GM18498 (cell line): ENCODE data around the gene CITED4.

Experiments
- ATAC-seq: cut with Tn5 transposase; IDR thresholded peaks from one replicate; pipeline ENCODE4 v1.9.1; 2021; ENCODE audit warnings: mild to moderate bottlenecking, moderate library complexity; ENCODE audit not compliant: unreplicated experiment

CITED4 gene

GRCh38 chr1:40886318-40887011, 24.3 kb upstream of the CITED4 start:
- no peak for ATAC-seq

GRCh38 chr1:40884055-40884795, 22.1 kb upstream of the CITED4 start:
- no peak for ATAC-seq

DNA sequence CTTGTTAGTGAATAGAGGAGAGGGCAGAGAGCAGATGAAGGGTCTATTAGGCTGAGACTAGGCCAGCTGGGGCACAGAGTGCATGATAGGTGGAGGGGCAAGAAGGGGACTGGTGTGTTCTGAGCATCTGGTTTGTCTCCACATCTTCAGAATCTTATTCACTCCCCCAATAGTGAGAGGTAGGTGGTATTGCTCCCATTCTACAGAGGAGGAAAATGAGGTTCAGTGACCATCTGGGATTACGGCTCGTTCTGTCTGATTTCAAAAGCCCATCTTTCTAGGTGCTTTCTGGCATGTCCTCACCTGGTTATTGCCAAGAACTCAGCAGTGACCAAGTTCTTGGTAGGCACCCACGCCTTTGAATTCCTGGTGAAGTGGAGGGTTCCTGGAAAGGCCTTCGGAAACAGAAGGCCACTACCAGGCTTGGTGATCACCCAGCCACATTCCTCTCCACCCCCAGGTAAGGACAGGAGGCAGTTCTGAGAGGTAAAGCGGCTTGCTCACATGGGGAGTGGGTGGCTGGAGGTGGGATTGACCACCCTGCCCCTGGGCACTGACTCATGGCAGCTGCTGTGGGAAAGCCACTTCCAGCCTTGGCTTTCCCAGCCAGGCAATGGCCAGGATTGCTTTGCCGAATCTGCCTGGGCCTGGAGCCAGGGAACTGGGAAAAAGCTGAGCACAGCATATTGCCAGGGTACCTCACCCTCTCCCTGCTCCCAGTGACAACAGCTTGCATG, 18.8 kb upstream of the CITED4 start:
- ATAC-seq: no peak

GRCh38 chr1:40879482-40880175, 17.5 kb upstream of the CITED4 start:
- no peak for ATAC-seq

DNA sequence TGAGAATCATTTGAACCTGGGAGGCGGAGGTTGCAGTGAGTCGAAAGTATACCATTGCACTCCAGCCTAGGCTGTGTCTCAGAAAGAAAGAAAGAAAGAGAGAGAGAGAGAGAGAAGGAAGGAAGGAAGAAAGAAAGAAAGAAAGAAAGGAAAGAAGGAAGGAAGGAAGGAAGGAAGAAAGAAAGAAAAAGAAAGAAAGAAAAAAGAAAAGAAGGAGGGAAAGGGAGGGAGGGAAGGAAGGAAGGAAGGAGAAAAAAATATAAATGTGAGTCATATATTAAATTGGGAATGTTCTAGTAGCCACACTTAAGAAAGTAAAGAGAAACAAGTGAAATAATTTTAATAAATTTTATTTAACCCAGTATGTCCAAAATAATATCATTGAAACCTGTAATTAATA, 16.7 kb upstream of the CITED4 start:
- no peak for ATAC-seq

- no peak for ATAC-seq
Observed at GRCh38 chr1:40877698-40878097, 15.5 kb upstream of the CITED4 start.

DNA sequence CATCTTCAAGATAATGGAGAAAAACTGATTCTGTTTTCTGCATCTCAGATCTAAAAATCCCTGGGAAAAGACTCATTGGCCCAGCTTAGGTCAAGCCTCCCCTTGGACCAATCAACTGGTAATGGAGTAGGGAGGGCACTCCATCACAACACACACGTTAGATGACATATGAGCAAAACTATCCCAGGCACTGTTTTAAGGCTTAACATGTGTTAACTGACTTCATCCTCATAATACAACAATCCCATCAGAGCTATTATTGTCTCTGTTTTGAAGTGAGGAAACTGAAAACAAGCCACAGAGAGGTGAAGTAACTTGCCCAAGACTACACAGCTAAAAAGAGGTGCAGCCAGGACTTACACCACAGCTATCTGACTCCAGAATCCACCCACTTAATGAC, 14.7 kb upstream of the CITED4 start:
- no peak for ATAC-seq

- ATAC-seq: no peak
Observed at GRCh38 chr1:40876436-40876761, 14.2 kb upstream of the CITED4 start.

DNA sequence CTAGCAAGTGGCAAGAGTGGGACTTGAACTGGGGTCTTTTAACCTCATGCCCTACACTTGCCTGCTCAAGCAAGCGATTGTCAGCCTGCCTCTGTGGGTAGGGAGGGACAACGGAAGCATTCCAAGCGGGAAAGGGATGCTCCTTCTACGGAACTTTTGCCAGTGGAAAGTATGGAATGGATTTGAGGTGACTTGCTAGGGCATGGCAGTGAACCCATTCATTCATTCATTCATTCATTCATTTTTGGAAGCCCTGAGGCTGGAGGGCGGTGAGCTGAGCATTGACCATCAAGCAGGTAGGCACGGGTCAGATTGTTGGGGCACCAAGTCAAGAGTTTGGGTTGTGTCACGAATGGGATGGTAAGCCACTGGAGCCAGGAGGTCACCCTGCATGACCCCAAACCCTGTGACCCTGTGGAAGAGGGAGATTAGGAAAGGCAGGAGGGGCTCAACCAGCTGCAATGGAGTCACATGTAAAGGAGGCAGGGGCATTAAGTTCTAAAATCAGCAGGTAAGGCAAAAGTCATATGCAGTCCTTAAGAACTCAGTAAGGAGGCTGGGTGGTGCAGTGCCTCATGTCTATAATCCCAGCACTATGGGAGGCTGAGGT, 11.8 kb upstream of the CITED4 start:
- ATAC-seq: no peak

- no peak for ATAC-seq
Observed at GRCh38 chr1:40872276-40872675, 10.1 kb upstream of the CITED4 start.

DNA sequence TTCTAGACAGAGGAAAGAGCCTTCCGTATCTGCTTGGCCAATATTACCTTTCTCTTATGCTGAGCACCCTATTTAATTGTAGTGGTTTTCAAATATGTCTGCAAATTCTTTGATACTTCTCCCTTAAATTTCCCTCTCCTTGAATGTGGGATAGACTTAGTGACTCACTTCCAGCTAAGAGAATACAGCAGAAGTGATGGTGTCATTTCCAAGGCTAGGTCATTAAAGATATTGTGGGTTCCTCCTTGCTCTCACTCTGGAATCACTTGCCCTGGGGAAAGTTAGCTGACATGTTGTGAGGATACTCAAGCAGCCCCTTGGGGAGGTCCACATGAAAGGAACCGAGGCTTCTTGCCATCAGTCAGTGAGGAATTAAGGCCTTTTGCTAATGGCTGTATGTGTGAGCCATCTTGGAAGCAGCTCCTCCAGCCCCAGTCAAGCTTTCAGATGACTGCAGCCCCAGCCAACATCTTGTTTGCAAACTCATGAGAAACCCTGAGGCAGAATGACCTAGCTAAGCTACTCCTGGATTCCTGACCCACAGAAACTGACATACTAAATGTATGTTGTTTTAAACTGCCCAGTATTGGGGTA, 8.1 kb upstream of the CITED4 start:
- ATAC-seq: no peak

DNA sequence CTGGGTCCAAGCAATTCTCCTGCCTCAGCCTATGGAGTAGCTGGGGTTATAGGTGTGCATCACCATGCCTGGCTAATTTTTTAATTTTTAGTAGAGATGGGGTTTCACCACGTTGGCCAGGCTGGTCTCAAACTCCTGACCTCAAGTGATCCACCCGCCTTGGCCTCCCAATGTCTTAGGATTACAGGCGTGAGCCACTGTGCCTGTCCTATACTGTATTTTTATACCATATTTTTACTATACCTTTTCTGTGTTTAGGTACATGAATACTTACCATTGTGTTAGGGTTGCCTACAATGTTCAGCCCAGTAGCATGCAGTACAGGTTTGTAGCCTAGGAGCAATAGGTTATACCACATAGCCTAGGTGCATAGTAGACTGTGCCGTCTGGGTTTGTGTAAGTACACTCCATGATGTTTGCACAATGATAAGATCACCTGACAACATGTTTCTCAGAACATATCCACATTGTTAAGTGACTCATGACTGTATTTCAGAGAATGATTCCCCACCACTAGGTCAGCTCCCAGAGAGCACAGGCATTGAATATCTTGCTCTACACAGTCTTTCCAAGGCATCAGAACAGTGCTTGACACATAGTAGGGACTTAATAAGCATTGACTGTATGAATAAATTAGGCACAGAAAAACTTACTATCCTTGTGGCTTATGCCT, 6.0 kb upstream of the CITED4 start:
- ATAC-seq: no peak

GRCh38 chr1:40861224-40862003, 749 bp downstream of the CITED4 start:
- ATAC-seq: peak; percentile 10

- no peak for ATAC-seq
Observed at GRCh38 chr1:40860706-40861223, 1.4 kb downstream of the CITED4 start.

DNA sequence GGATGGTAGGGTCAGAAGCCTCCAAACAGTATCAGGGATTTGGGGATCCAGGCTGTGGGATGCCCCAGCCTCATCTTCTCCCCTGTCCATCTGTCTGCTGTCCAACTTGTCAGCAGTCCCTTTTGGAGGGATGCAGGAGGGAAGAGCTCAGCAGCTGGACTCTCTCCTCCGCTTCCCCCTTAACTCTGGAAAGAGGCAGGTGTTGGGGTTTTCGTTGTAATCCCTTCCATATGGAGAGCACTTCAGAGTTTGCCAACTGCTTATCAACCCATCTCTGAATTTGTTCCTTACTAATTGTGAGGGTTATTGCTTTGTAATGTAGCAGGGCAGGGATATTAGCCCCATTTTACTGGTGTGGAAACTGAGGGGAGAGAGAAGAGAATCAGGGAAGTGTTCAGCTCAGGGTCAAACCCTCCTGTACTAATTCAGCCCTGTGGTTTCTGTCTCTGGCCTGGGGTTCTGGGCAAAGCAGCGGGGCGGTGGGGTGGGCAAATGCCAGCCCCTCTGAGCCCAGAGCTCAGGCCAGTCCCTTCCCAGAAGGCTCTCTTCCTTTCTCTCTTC, 3.2 kb downstream of the CITED4 start:
- ATAC-seq: no peak

- no peak for ATAC-seq
Observed at GRCh38 chr1:40857737-40858136, 4.4 kb downstream of the CITED4 start.

DNA sequence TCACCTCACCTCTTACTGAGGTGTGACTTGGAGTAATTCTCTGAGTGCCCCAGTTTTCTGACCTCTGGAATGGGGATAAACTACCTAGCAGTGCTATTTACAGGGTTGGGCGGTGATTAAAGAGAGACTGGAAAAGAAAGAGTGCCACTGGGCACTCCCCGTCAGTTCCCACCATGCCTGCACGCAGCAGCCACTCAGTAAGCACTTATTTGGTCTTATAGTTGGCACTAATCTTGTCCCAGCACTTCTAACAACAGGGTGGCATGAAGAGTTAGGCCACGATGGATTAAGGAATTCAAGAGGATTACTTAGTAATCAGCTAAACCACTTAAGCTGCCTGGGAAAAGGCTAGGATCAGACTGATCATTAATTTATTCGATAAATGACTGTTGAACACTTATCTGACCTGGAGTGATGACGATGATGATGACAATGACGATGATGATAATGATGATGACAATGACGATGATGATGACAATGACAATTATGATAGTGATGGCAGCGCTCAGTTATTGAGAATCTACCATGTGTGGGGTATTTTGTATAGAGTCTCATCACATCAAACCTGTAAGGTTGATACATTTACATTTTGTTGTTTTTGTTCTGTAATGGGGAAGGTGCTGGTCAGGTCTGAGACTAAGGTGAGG, 5.4 kb downstream of the CITED4 start:
- no peak for ATAC-seq

- no peak for ATAC-seq
Observed at GRCh38 chr1:40856116-40856515, 6.0 kb downstream of the CITED4 start.
